Natural killer cell treated with Interleukin-12 subunit alpha and Interleukin-12 subunit beta and Interleukin-15 and Interleukin-18, amount 100 ng/mL, for 72 hours (primary cell): ENCODE measurements around the gene PAXX. TPM values are rescaled to one million over a fixed set of nuclear protein-coding genes. Genes with fewer than 3 reads are reported as not detected.

Source experiments
- total RNA-seq, 2 donors: library from RNA; stranded (reverse); gene quantifications; one replicate each; pipeline ENCODE4 v1.2.3, GENCODE V29; 2022

The PAXX gene
- total RNA-seq, 2 donors from 2014 or later: 64.0 to 118 TPM

Other genes with a start within 250 kb of the PAXX start
- under 1 TPM; 0.21 to 0.45 TPM for gene LCN10, start 249.5 kb upstream of the PAXX start, total RNA-seq
- not detected for gene LCN6, start 243.9 kb upstream of the PAXX start, total RNA-seq
- gene LCN8, start 234.2 kb upstream of the PAXX start, total RNA-seq: not detected
- gene LCN15, start 227.9 kb upstream of the PAXX start, total RNA-seq: not detected
- gene TMEM141, start 201.1 kb upstream of the PAXX start, total RNA-seq: 10 to 100 TPM; 31.9 to 50.5 TPM
- gene CCDC183, start 196.1 kb upstream of the PAXX start, total RNA-seq: under 1 TPM; 0.38 to 0.45 TPM
- 100 to 1,000 TPM in 1 of 2 donors, 10 to 100 TPM in 1; 74.1 to 151 TPM for gene RABL6, start 184.5 kb upstream of the PAXX start, total RNA-seq
- 10 to 100 TPM in 1 of 2 donors, 1 to 10 TPM in 1; 7.8 to 11.2 TPM for gene AJM1, start 149.9 kb upstream of the PAXX start, total RNA-seq
- gene PHPT1, start 143.0 kb upstream of the PAXX start, total RNA-seq: 100 to 1,000 TPM in 1 of 2 donors, 10 to 100 TPM in 1; 71.5 to 108 TPM
- gene MAMDC4, start 140.1 kb upstream of the PAXX start, total RNA-seq: 10 to 100 TPM; 16.0 to 17.2 TPM
- 100 to 1,000 TPM; 299 to 453 TPM for gene EDF1, start 126.1 kb upstream of the PAXX start, total RNA-seq
- 100 to 1,000 TPM in 1 of 2 donors, 10 to 100 TPM in 1; 55.7 to 107 TPM for gene TRAF2, start 105.9 kb upstream of the PAXX start, total RNA-seq
- 100 to 1,000 TPM; 102 to 155 TPM for gene FBXW5, start 47.7 kb upstream of the PAXX start, total RNA-seq
- 1 to 10 TPM; 2.4 to 2.5 TPM for gene C8G, start 47.2 kb upstream of the PAXX start, total RNA-seq
- 1 to 10 TPM; 2.0 to 2.2 TPM for gene LCN12, start 40.1 kb upstream of the PAXX start, total RNA-seq
- gene PTGDS, start 14.9 kb upstream of the PAXX start, total RNA-seq: 1 to 10 TPM; 1.7 to 4.4 TPM
- gene LCNL1, start 9.4 kb upstream of the PAXX start, total RNA-seq: under 1 TPM in 1 of 2 donors, not detected in 1; 0.21 TPM
- 10 to 100 TPM in 1 of 2 donors, 1 to 10 TPM in 1; 4.3 to 38.2 TPM for gene CLIC3, start 4.1 kb downstream of the PAXX start, total RNA-seq
- gene ABCA2, start 35.8 kb downstream of the PAXX start, total RNA-seq: 100 to 1,000 TPM in 1 of 2 donors, 10 to 100 TPM in 1; 77.6 to 109 TPM
- gene FUT7, start 39.7 kb downstream of the PAXX start, total RNA-seq: 10 to 100 TPM; 10.0 to 17.8 TPM
- 10 to 100 TPM; 11.2 to 41.7 TPM for gene NPDC1, start 53.8 kb downstream of the PAXX start, total RNA-seq
- gene ENTPD2, start 61.6 kb downstream of the PAXX start, total RNA-seq: not detected
- 10 to 100 TPM in 1 of 2 donors, 1 to 10 TPM in 1; 9.5 to 20.8 TPM for gene SAPCD2, start 78.1 kb downstream of the PAXX start, total RNA-seq
- 10 to 100 TPM; 19.9 to 22.0 TPM for gene UAP1L1, start 85.1 kb downstream of the PAXX start, total RNA-seq
- gene MAN1B1, start 94.6 kb downstream of the PAXX start, total RNA-seq: 10 to 100 TPM; 34.1 to 55.8 TPM
- gene DPP7, start 122.3 kb downstream of the PAXX start, total RNA-seq: 100 to 1,000 TPM; 188 to 310 TPM
- under 1 TPM in 1 of 2 donors, not detected in 1; 0.11 TPM for gene GRIN1, start 146.7 kb downstream of the PAXX start, total RNA-seq
- not detected for gene LRRC26, start 177.6 kb downstream of the PAXX start, total RNA-seq
- not detected for gene TMEM210, start 179.6 kb downstream of the PAXX start, total RNA-seq
- gene ANAPC2, start 196.1 kb downstream of the PAXX start, total RNA-seq: 10 to 100 TPM; 75.5 to 98.1 TPM
- gene SSNA1, start 196.3 kb downstream of the PAXX start, total RNA-seq: 10 to 100 TPM; 78.3 to 91.4 TPM
- 10 to 100 TPM in 1 of 2 donors, 1 to 10 TPM in 1; 9.0 to 19.1 TPM for gene TPRN, start 208.3 kb downstream of the PAXX start, total RNA-seq
- 10 to 100 TPM; 25.0 to 43.9 TPM for gene TMEM203, start 213.2 kb downstream of the PAXX start, total RNA-seq
- 10 to 100 TPM; 33.0 to 81.9 TPM for gene NDOR1, start 213.3 kb downstream of the PAXX start, total RNA-seq
- gene RNF208, start 229.8 kb downstream of the PAXX start, total RNA-seq: 1 to 10 TPM; 1.4 to 1.9 TPM
- under 1 TPM; 0.29 to 0.33 TPM for gene CYSRT1, start 232.8 kb downstream of the PAXX start, total RNA-seq
- gene RNF224, start 235.1 kb downstream of the PAXX start, total RNA-seq: not detected
- gene SLC34A3, start 238.5 kb downstream of the PAXX start, total RNA-seq: not detected
- 100 to 1,000 TPM; 332 to 432 TPM for gene TUBB4B, start 248.9 kb downstream of the PAXX start, total RNA-seq